HL-60 (cell line): Measurements from ENCODE around the gene EID2.

Experiments used
- POLR2AphosphoS5 ChIP-seq: IDR thresholded peaks from 2 replicates; pipeline ENCODE4 v1.6.1; 2012; ENCODE audit warnings: low read depth
- TF ChIP-seq, protein P1 (sequence below): IDR thresholded peaks from one replicate; pipeline ENCODE4 v1.5.1; 2011; ENCODE audit warnings: low read length, control low read depth, inconsistent platforms; ENCODE audit not compliant: insufficient read depth

DNA sequence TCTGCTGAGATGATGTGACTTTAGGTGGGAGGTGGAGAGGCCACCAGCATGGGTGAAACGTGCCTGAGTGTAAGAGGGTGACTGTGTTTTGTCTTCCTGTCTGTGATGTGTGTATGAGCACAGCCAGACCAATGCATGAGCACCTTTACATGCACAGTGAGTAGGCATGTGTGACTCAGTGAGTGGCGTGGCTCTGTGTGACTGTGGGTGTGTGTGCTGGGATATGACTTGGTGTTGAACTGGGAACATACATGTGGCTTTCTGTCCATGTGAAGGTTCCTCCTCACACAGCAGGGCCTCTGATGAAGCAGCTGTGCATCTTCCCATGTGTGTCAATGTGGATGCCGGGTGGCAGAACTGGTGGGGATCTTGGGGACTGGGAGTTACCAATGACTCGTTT, 42.5 kb upstream of the EID2 start:
- TF ChIP-seq, protein P1, sequence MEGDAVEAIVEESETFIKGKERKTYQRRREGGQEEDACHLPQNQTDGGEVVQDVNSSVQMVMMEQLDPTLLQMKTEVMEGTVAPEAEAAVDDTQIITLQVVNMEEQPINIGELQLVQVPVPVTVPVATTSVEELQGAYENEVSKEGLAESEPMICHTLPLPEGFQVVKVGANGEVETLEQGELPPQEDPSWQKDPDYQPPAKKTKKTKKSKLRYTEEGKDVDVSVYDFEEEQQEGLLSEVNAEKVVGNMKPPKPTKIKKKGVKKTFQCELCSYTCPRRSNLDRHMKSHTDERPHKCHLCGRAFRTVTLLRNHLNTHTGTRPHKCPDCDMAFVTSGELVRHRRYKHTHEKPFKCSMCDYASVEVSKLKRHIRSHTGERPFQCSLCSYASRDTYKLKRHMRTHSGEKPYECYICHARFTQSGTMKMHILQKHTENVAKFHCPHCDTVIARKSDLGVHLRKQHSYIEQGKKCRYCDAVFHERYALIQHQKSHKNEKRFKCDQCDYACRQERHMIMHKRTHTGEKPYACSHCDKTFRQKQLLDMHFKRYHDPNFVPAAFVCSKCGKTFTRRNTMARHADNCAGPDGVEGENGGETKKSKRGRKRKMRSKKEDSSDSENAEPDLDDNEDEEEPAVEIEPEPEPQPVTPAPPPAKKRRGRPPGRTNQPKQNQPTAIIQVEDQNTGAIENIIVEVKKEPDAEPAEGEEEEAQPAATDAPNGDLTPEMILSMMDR = no peak
- no peak for TF ChIP-seq POLR2AphosphoS5
